Common myeloid progenitor, CD34-positive (primary cell): ENCODE data around the gene SOHLH1.

Experiments used
- CTCF ChIA-PET: fragments of 350-600 bp; sonication (Branson Sonifier 250); formaldehyde crosslinking; loops from one replicate; lab custom pipeline; 2021; ENCODE audit warnings: antibody characterized with exemption; lab: Charles Lee
- POLR2A ChIA-PET: fragments of 350-600 bp; sonication (Branson Sonifier 250); formaldehyde crosslinking; loops from one replicate; lab custom pipeline; 2021; ENCODE audit warnings: antibody characterized with exemption; lab: Charles Lee
- DNase-seq, 3 donors: peaks; one replicate each; pipeline versions ENCODE4 v3.0.0 to v3.0.0-alpha.2; 2013
- H3K27ac ChIP-seq, 2 experiments: 1 replicate in 1 of 2; 2 replicates in 1 of 2; pipeline ENCODE4 v1.7.0; 2013; ENCODE audit warnings: inconsistent platforms in 2 of 2, low read length in 2 of 2, mild to moderate bottlenecking in 2 of 2, low read depth in 1 of 2, moderate library complexity in 1 of 2; ENCODE audit not compliant: severe bottlenecking in 2 of 2, insufficient read depth in 1 of 2, poor library complexity in 1 of 2
- H3K27me3 ChIP-seq, 5 experiments: replicated peaks in 2 of 5; 1 replicate in 3 of 5; 2 replicates in 2 of 5; pipeline versions ENCODE4 v1.6.1 to v1.7.0; 2013; ENCODE audit warnings: low read length in 4 of 5, mild to moderate bottlenecking in 2 of 5, moderate library complexity in 2 of 5, inconsistent platforms in 1 of 5; ENCODE audit not compliant: insufficient read depth in 5 of 5, control insufficient read depth in 4 of 5
- H3K36me3 ChIP-seq, 4 experiments: 1 replicate in 2 of 4; 2 replicates in 2 of 4; pipeline versions ENCODE4 v1.6.1 to v1.7.0; 2013; ENCODE audit warnings: low read length in 3 of 4, control low read depth in 1 of 4, mild to moderate bottlenecking in 1 of 4; ENCODE audit not compliant: control insufficient read depth in 4 of 4, insufficient read depth in 4 of 4
- H3K4me1 ChIP-seq, 4 experiments: 1 replicate in 3 of 4; 2 replicates in 1 of 4; pipeline versions ENCODE4 v1.6.1 to v1.7.1; 2013; ENCODE audit warnings: low read length in 3 of 4, mild to moderate bottlenecking in 3 of 4, control low read depth in 1 of 4, inconsistent platforms in 1 of 4, moderate library complexity in 1 of 4; ENCODE audit not compliant: control insufficient read depth in 4 of 4, insufficient read depth in 4 of 4; ENCODE audit errors: control extremely low read depth in 1 of 4
- H3K4me3 ChIP-seq, 7 experiments: 1 replicate in 4 of 7; 2 replicates in 3 of 7; pipeline versions ENCODE4 v1.5.1 to v1.7.0; 2013; ENCODE audit warnings: mild to moderate bottlenecking in 7 of 7, low read length in 6 of 7, moderate library complexity in 6 of 7, inconsistent platforms in 2 of 7, low read depth in 2 of 7, control low read depth in 1 of 7; ENCODE audit not compliant: insufficient read depth in 4 of 7, control insufficient read depth in 1 of 7; ENCODE audit errors: extremely low read depth in 1 of 7
- H3K9me3 ChIP-seq, 5 experiments: 1 replicate in 4 of 5; 2 replicates in 1 of 5; pipeline versions ENCODE4 v1.6.1 to v1.7.1; 2013; ENCODE audit warnings: low read length in 4 of 5, mild to moderate bottlenecking in 2 of 5, inconsistent platforms in 1 of 5, low read depth in 1 of 5, moderate library complexity in 1 of 5; ENCODE audit not compliant: control insufficient read depth in 4 of 5, insufficient read depth in 2 of 5; ENCODE audit errors: control extremely low read depth in 1 of 5
- WGBS: methylation state at CpG from one replicate; pipeline ENCODE4 v1.1.5; 2013; ENCODE audit not compliant: insufficient coverage; 5-methylcytosine and 5-hydroxymethylcytosine counted together

The SOHLH1 gene

GRCh38 chr9:135648494-135649410 lies 50.5 kb downstream of the SOHLH1 start:
- H3K9me3 ChIP-seq: peaks cover 5 to 57% (median 36%) of the 10 kb centered on the region in 5 experiments
- H3K4me3 ChIP-seq: no peak overlapping the region
- POLR2A ChIA-PET: no interaction called here
- CTCF ChIA-PET: no interaction called here
- H3K27ac ChIP-seq: no peak overlapping the region
- H3K27me3 ChIP-seq: peaks cover 0 to 2% (median 0%) of the 10 kb centered on the region in 5 experiments
- no peaks in the 10 kb centered on the region for H3K36me3 ChIP-seq
- DNase-seq: no peak
- WGBS: 89% methylated on average over 7 of the region's 10 CpGs
- no peaks in the 10 kb centered on the region for H3K4me1 ChIP-seq

DNA sequence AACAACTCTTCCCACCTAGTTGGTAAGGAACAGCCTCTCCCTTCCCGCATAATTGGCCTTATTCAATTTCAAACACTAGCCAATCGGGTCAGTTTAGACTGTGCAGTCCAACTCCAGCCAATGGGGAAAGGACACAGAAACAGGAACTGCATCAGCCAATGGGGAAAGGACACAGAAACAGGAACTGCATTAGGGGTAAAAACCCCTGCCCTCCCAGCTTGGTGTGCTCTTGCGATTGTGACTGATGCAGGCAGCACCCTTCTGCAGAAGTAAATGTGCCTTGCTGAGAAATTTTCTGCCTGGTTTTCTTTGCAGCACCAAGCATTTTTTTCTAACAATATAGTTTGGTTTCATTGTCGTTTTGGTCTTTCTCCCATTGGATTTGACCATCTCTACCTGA lies 51.4 kb downstream of the SOHLH1 start:
- Histone ChIP-seq H3K4me1 (no peaks in the 10 kb centered on the region), H3K27ac (no peak overlapping the region), H3K4me3 (no peak overlapping the region), H3K9me3 (peaks cover 5 to 61% (median 36%) of the 10 kb centered on the region in 5 experiments), H3K36me3 (no peaks in the 10 kb centered on the region), H3K27me3 (peaks cover 0 to 2% (median 0%) of the 10 kb centered on the region in 5 experiments)
- peak in 1 of 3 donors; percentile 6 for DNase-seq
- 95% methylated on average over 4 of the region's 4 CpGs for WGBS
- POLR2A ChIA-PET: no interaction called here
- CTCF ChIA-PET: interaction anchor here (1.2 kb wide), 1 partner anchor 45 kb away, joined by 3 read pairs; no protein-coding TSS in a partner anchor

DNA sequence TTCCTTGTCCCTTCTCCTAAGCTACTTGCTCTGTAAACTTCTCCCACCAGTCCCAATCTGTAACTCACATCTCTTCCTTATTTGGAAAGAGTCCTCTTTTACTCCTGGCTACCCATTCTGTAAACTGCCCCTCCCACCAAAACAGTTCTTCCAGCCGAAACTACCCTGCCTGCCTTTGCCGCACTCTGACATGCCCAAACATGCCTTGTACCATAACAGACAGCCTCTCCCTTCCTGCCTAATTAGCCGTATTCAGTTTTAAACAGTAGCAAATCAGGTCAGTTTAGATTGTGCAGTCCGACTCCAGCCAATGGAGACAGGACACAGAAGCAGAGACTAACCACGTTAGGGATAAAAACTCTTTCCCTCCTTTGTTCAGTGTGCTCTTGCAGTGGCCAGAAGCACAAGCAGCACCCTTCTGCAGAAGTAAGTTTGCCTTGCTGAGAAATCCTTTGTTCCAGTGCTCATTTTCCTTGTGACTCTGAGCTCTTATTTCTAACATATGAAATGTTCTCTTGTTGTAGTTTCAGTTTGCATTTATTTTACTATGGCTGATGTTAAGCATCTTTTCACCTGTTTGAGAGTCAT lies 54.6 kb downstream of the SOHLH1 start:
- WGBS: 92% methylated on average over 5 of the region's 5 CpGs
- DNase-seq: no peak
- H3K27me3 ChIP-seq: peaks cover 0 to 4% (median 0%) of the 10 kb centered on the region in 5 experiments
- no peak overlapping the region for H3K4me3 ChIP-seq
- H3K4me1 ChIP-seq: no peaks in the 10 kb centered on the region
- H3K9me3 ChIP-seq: peaks cover 5 to 50% (median 32%) of the 10 kb centered on the region in 5 experiments
- POLR2A ChIA-PET: no interaction called here
- CTCF ChIA-PET: no interaction called here
- H3K27ac ChIP-seq: no peak overlapping the region
- H3K36me3 ChIP-seq: no peaks in the 10 kb centered on the region
